Measurements from ENCODE around the gene GRIN3B.

- TF ChIP-seq CTCF (IDR thresholded peaks at IDR 0.05) (no peak), POLR2AphosphoS5 (IDR thresholded peaks at IDR 0.05) (no peak), POLR2A (IDR thresholded peaks at IDR 0.05) (no peak)
Measured at GRCh38 chr19:1053176-1054101, 53.2 kb downstream of the GRIN3B start.

Measured in breast epithelium (tissue), 3 donors.